Endothelial cell of umbilical vein (primary cell): ENCODE results near the gene NEK7. TPM values are rescaled to one million over a fixed set of nuclear protein-coding genes. Genes with fewer than 3 reads are reported as not detected.

Source experiments
- BruUV-seq: library from RNA; stranded (reverse); fragments of 400-500 nt; replicated peaks from 2 replicates; lab custom pipeline; 2021; lab: Mats Ljungman, UMichigan
- CTCF ChIA-PET: fragments of 300-600, 350-600 bp; sonication (Branson Sonifier 250); formaldehyde crosslinking; loops from one replicate; lab custom pipeline; 2021; ENCODE audit warnings: antibody characterized with exemption, inconsistent platforms; lab: Charles Lee
- POLR2A ChIA-PET: fragments of 300-600, 350-600 bp; sonication (Branson Sonifier 250); formaldehyde crosslinking; loops from one replicate; lab custom pipeline; 2021; ENCODE audit warnings: antibody characterized with exemption, inconsistent platforms; lab: Charles Lee
- DNase-seq: peaks from one replicate; pipeline ENCODE4 v3.0.0-alpha.2; 2011; ENCODE audit warnings: low read depth, low spot score
- FAIRE-seq: peaks from 2 replicates; lab custom pipeline; 2011; peaks lifted over from hg19 to GRCh38; lab: Jason Lieb, UNC
- H2AFZ ChIP-seq: 2 replicates; pipeline ENCODE4 v1.6.0; 2012; ENCODE audit warnings: low read depth, low read length, control low read depth, inconsistent platforms
- H3K27ac ChIP-seq: 2 replicates; pipeline ENCODE4 v1.5.1; 2011; ENCODE audit warnings: low read depth, mild to moderate bottlenecking, control low read depth, low read length, moderate library complexity; ENCODE audit not compliant: insufficient read depth
- H3K27me3 ChIP-seq, 2 experiments: 2 replicates each; pipeline versions ENCODE4 v1.6.0 to v1.6.1; 2011; ENCODE audit warnings: low read length in 2 of 2, mixed read lengths in 1 of 2; ENCODE audit not compliant: control insufficient read depth in 2 of 2, insufficient read depth in 2 of 2
- H3K36me3 ChIP-seq, 2 experiments: 2 replicates in 1 of 2; 3 replicates in 1 of 2; pipeline ENCODE4 v1.5.1; 2011; ENCODE audit warnings: low read length in 2 of 2, mild to moderate bottlenecking in 1 of 2, moderate library complexity in 1 of 2; ENCODE audit not compliant: control insufficient read depth in 2 of 2, insufficient read depth in 2 of 2; ENCODE audit errors: extremely low read depth in 1 of 2
- H3K4me1 ChIP-seq: 3 replicates; pipeline ENCODE4 v1.5.1; 2011; ENCODE audit warnings: mild to moderate bottlenecking, low read length; ENCODE audit not compliant: control insufficient read depth, insufficient read depth; ENCODE audit errors: extremely low read depth
- H3K4me2 ChIP-seq: 2 replicates; pipeline ENCODE4 v1.6.1; 2011; ENCODE audit warnings: low read length, control low read depth, mixed read lengths; ENCODE audit not compliant: insufficient read depth
- H3K4me3 ChIP-seq, 3 experiments: fragments of 200-600 bp in 1 of 3; sonication (generic), shearing (Covaris generic) in 1 of 3; replicated peaks in 1 of 3; 2 replicates each; pipeline ENCODE4 v1.5.1; 2011 to 2016; ENCODE audit warnings: control low read depth in 3 of 3, low read length in 3 of 3, mild to moderate bottlenecking in 2 of 3, inconsistent platforms in 1 of 3, low read depth in 1 of 3, moderate library complexity in 1 of 3; ENCODE audit not compliant: insufficient read depth in 1 of 3
- H3K79me2 ChIP-seq: 2 replicates; pipeline ENCODE4 v1.6.0; 2012; ENCODE audit warnings: low read length, inconsistent platforms; ENCODE audit not compliant: control insufficient read depth, insufficient read depth
- H3K9ac ChIP-seq: replicated peaks from 2 replicates; pipeline ENCODE3; 2011; ENCODE audit warnings: low read length, control low read depth; ENCODE audit not compliant: insufficient read depth; ENCODE audit errors: extremely low read depth
- H3K9me1 ChIP-seq: replicated peaks from 3 replicates; pipeline ENCODE4 v1.6.0; 2011; ENCODE audit warnings: mild to moderate bottlenecking, low read length; ENCODE audit not compliant: control insufficient read depth, insufficient read depth; ENCODE audit errors: extremely low read depth
- H3K9me3 ChIP-seq: replicated peaks from 2 replicates; pipeline ENCODE4 v1.5.1; 2012; ENCODE audit warnings: low read length, inconsistent platforms; ENCODE audit not compliant: control insufficient read depth, insufficient read depth
- H4K20me1 ChIP-seq: replicated peaks from 2 replicates; pipeline ENCODE3; 2011; ENCODE audit warnings: mild to moderate bottlenecking, low read length; ENCODE audit not compliant: control insufficient read depth, insufficient read depth; ENCODE audit errors: extremely low read depth
- CTCF ChIP-seq, 2 donors: IDR thresholded peaks; 1 replicate in 1 of 2; 2 replicates in 1 of 2; pipeline ENCODE4 v1.5.1; 2011; ENCODE audit warnings: low read length in 2 of 2, mild to moderate bottlenecking in 2 of 2, moderate library complexity in 2 of 2, control low read depth in 1 of 2, inconsistent platforms in 1 of 2, low read depth in 1 of 2; ENCODE audit not compliant: insufficient read depth in 1 of 2; ENCODE audit errors: extremely low read depth in 1 of 2
- EZH2 ChIP-seq: IDR thresholded peaks from 2 replicates; pipeline ENCODE4 v1.6.1; 2012; ENCODE audit warnings: borderline replicate concordance, low read depth, mild to moderate bottlenecking, moderate library complexity, low read length, inconsistent platforms; ENCODE audit not compliant: severe bottlenecking
- FOS ChIP-seq: IDR thresholded peaks from 2 replicates; pipeline ENCODE4 v1.6.1; 2011; ENCODE audit warnings: mild to moderate bottlenecking, low read length, moderate library complexity, borderline replicate concordance; ENCODE audit not compliant: insufficient read depth
- GATA2 ChIP-seq: IDR thresholded peaks from 2 replicates; pipeline ENCODE4 v1.7.0; 2011; ENCODE audit warnings: low read depth, mild to moderate bottlenecking, moderate library complexity, mixed read lengths, low read length; ENCODE audit not compliant: insufficient read length, insufficient read depth
- JUN ChIP-seq: IDR thresholded peaks from 2 replicates; pipeline ENCODE4 v1.6.1; 2011; ENCODE audit warnings: borderline replicate concordance, low read depth; ENCODE audit not compliant: insufficient read length, insufficient read depth
- MAX ChIP-seq: IDR thresholded peaks from 2 replicates; pipeline ENCODE4 v1.6.1; 2011; ENCODE audit not compliant: insufficient read depth, insufficient read length
- MYC ChIP-seq: IDR thresholded peaks from one replicate; pipeline ENCODE4 v1.6.1; 2011; ENCODE audit warnings: mild to moderate bottlenecking, low read depth, low read length
- POLR2A ChIP-seq: IDR thresholded peaks from 2 replicates; pipeline ENCODE4 v1.6.1; 2012; ENCODE audit warnings: low read depth, mild to moderate bottlenecking, control low read depth, low read length
- POLR2AphosphoS5 ChIP-seq: IDR thresholded peaks from 2 replicates; pipeline ENCODE4 v1.6.1; 2012; ENCODE audit warnings: low read depth, mild to moderate bottlenecking, control low read depth, low read length, moderate library complexity; ENCODE audit not compliant: insufficient read depth
- dilution Hi-C: fragments of 300-500 bp; cut with MboI; formaldehyde crosslinking; loops from one replicate; pipeline ENCODE4 v1.15.0; 2019; ENCODE audit warnings: low sequenced_read_pairs; ENCODE audit not compliant: extremely low pct_ligation_motif_present
- intact Hi-C: fragments of 100-400 bp; cut with micrococcal nuclease; formaldehyde crosslinking; loops from one replicate; pipeline ENCODE4 v1.10.0; 2022
- polyA plus RNA-seq, 4 experiments: library from polyadenylated mRNA; depleted of rRNA in 3 of 4; stranded (reverse) in 3 of 4; unstranded in 1 of 4; fragments of >200 nt; gene quantifications; 2 replicates each; pipeline versions ENCODE4 v1.2.1 to v1.2.3, GENCODE V29; 2011 to 2012; ENCODE audit warnings: missing spikeins in 1 of 4
- total RNA-seq: library from RNA; stranded (reverse); gene quantifications from 2 replicates; pipeline ENCODE4 v1.2.3, GENCODE V29; 2021

The NEK7 gene
- total and polyA plus RNA-seq, 2 donors (not counting 3 experiments of a cell fraction or from before 2014, with no cell fraction given): 22.6 to 45.7 TPM

DNA sequence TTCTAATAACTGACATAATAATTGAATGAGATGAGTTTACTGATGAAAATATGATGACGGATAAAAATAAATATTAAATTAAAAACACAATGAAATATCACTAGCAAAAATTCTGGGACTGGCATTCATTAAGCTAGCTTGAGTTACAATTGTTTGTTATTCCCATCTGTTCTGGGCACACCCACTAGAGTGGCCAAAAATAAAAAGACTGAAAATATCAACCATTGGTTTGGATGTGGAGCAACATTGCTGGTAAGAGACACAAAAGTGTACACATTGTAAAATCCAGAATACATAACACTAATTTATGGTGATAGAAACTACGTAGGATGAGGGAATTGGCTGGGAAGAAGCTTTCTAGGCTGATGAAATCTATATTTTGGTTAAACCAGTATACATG is 9.6 kb upstream of the NEK7 start:
- FAIRE-seq: no peak
- no peak for DNase-seq
- dilution Hi-C loops: no loop called here
- no peak overlapping the region for H3K4me3 ChIP-seq
- no TSS peak for BruUV-seq
- H3K36me3 ChIP-seq: no peaks in the 10 kb centered on the region
- TF ChIP-seq CTCF (IDR thresholded peaks at IDR 0.05; ENCODE audit: extremely low read depth in 1 of 2, insufficient read depth in 1 of 2, low read depth in 1 of 2, low read length in 2 of 2): no peak
- TF ChIP-seq POLR2A: no peak
- no peak for TF ChIP-seq MAX
- no peak for TF ChIP-seq GATA2
- no peak for TF ChIP-seq FOS
- TF ChIP-seq JUN: no peak
- no peak for TF ChIP-seq MYC
- no peak for TF ChIP-seq POLR2AphosphoS5
- no peak for TF ChIP-seq EZH2
- no peaks in the 10 kb centered on the region for H3K9me3 ChIP-seq
- no peak overlapping the region for H3K4me2 ChIP-seq
- no peaks in the 10 kb centered on the region for H3K9me1 ChIP-seq
- no peak overlapping the region for H2AFZ ChIP-seq
- ChIA-PET CTCF (no interaction called here), POLR2A (no interaction called here)
- H3K9ac ChIP-seq: no peak overlapping the region
- H3K27ac ChIP-seq: no peak overlapping the region
- H4K20me1 ChIP-seq: no peaks in the 10 kb centered on the region
- no peaks in the 10 kb centered on the region for H3K79me2 ChIP-seq
- peaks cover 11% of the 10 kb centered on the region for H3K4me1 ChIP-seq
- H3K27me3 ChIP-seq: no peaks in the 10 kb centered on the region
- intact Hi-C loops: no loop called here
